ENCODE results near the gene PLCB1.

Gene PLCB1

DNA sequence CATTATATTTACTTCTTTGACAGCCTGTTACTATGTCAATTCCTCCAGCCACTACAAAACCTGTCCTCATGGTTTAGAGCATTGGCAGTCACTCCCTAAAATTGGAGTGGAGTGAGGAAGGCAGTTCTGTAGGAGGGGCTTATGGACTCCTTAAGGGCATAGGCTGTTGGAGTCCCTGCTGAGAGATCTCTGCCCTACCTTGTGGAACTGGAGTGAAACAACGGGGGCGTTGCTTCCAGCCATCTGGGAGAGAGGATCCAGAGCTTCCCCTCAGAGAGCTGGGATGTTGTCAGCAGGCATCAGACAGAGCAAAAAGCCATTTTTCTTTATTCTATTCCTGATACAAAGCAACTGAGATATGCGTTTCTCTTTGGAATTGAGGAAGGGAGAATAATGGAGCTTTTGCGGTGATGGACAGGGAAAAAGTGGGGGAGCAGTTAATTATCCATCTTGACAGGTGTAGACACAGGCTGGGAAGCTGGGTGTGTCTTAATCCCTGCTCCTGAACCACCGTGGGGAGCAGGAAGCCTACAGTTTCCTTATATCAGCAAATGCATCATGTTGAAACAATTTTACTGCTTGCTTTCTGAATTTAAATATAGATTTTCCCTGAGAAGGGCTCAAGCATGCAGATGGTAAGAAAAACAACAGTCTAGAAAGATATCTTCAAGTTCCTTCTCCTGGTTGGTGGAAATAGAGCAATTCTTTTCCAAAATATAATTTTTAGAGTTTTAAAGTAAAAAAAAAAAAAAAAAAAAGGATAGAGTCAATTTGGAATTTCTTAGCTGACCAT is 402.5 kb downstream of the PLCB1 start:
- Histone ChIP-seq H3K27ac (no peak overlapping the region), H3K4me3 (no peak overlapping the region)
- TF ChIP-seq, protein P1, sequence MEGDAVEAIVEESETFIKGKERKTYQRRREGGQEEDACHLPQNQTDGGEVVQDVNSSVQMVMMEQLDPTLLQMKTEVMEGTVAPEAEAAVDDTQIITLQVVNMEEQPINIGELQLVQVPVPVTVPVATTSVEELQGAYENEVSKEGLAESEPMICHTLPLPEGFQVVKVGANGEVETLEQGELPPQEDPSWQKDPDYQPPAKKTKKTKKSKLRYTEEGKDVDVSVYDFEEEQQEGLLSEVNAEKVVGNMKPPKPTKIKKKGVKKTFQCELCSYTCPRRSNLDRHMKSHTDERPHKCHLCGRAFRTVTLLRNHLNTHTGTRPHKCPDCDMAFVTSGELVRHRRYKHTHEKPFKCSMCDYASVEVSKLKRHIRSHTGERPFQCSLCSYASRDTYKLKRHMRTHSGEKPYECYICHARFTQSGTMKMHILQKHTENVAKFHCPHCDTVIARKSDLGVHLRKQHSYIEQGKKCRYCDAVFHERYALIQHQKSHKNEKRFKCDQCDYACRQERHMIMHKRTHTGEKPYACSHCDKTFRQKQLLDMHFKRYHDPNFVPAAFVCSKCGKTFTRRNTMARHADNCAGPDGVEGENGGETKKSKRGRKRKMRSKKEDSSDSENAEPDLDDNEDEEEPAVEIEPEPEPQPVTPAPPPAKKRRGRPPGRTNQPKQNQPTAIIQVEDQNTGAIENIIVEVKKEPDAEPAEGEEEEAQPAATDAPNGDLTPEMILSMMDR (IDR thresholded peaks at IDR 0.05): no peak
- no peak for DNase-seq (ENCODE audit: low spot score)

DNA sequence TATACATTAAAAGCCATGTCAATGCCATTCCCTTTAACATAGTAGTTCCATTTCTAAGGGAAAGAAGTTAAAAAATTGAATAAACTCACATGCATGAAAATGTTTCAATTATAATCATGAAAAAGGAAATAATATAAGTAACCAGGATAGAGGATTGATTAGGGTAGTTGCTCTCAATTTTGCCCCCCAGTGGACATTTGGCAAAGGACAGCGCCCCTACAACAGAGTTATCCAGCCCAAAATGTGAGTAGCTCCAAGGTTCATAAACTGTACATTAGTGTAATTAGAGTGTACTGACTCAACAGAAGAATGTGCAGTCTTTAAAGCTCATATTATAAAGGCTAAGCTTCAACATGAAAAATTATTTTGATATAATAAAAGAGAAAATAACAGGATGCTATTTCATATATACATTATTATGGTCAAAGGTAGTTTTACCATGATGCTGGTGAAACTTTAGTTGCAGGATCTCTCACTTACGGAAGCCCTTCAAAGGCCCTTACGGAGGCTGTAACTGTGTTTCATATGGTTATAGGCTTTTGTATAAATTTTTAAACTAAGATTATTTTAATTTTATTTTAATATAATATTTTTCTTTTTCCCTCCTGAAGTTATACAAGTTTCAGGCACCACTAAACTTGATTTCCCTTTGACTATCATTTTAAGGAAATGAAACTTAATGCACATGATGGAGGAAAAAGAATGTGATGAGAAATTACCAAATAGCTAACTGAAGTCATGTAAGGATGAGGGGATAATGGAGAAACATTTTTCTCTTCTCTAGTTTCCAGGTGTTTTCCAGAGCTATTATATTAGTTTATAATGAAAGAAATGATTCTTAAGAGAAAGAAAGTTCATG is 403.6 kb downstream of the PLCB1 start:
- DNase-seq (ENCODE audit: low spot score): no peak
- TF ChIP-seq, protein P1 (IDR thresholded peaks at IDR 0.05): no peak
- Histone ChIP-seq H3K27ac (no peak overlapping the region), H3K4me3 (no peak overlapping the region)

DNA sequence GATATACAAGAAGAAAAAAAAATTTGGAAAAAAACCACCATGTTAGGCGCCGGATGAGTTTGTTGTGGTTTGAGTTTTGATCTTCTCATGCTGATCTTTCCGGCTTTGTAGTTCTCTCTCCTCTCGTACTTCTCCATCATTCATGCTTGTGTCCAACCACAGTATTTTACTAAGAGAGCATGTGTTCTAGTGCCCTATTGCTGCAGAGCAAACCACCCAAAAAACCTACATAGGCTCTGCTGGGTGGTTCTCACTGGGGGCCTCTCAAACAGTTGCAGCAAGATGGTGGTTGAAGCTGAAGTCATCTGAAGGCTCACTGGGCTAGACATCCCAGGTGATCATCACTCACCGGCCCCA is 404.2 kb downstream of the PLCB1 start:
- DNase-seq (ENCODE audit: low spot score): no peak
- H3K4me3 ChIP-seq: no peak overlapping the region
- TF ChIP-seq, protein P1 (IDR thresholded peaks at IDR 0.05): no peak
- H3K27ac ChIP-seq: no peak overlapping the region

DNA sequence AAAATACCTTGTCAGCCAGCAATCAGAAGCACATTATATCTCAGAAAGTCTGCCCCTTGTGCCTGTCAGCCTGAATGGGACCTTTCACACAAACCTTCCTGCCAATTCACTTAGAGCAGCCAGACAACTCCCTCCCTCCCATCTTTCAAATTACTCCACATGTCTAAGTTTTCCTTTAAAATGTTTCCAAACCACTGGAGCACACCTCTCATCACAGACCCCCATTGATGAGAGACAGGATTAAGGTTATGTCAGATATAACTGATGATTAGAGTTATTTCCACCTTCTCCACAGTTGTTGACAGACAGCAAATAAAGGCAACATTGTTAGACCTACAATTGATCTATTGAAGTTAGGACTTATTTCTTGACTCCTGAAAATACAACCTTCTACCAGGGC is 408.4 kb downstream of the PLCB1 start:
- H3K27ac ChIP-seq: no peak overlapping the region
- no peak overlapping the region for H3K4me3 ChIP-seq
- DNase-seq (ENCODE audit: low spot score): no peak
- TF ChIP-seq, protein P1 (IDR thresholded peaks at IDR 0.05): no peak

DNA sequence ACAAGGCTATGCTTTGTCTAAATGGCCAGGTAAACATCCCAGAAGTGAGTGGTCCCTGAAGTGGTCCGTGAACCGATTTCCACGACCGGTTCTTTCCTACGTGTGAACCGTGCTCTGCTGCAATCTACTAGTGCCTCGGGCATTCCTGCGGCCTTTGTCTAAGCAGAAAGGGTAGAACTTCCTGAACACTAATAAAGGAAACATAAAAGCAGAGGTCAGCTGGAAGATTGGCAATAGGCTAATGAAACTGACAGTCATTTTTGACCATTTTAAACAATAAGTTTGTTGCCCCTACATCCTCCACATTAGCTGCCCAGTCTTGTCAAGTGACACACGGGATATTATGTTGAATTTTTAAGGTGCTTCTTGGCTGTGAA is 410.0 kb downstream of the PLCB1 start:
- no peak overlapping the region for H3K27ac ChIP-seq
- DNase-seq (ENCODE audit: low spot score): no peak

DNA sequence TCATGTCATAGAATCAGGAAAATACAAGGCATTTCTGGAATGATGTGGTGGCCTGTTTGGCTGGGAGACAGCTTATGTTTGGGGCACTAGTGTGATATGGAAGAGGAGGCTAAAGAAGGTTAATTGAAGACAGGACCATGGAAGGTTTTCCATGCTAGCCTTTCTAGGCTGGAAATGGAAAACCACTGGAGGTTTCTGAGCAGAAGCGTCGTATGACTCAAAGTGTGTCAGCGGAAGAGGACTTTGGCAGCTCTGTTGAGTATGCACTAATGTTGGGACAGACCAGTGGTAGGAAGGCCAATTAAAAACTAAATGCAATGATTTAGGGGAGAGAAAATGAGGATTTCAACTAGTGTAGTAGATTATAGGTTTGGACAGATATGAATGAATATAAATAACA is 413.1 kb downstream of the PLCB1 start:
- H3K4me3 ChIP-seq: no peak overlapping the region
- no peak for DNase-seq (ENCODE audit: low spot score)
- TF ChIP-seq, protein P1 (IDR thresholded peaks at IDR 0.05): no peak
- no peak overlapping the region for H3K27ac ChIP-seq

More for the DNA sequence above, 410.0 kb downstream of the PLCB1 start:
- H3K4me3 ChIP-seq: no peak overlapping the region
- TF ChIP-seq, protein P1 (IDR thresholded peaks at IDR 0.05): no peak
